OCI-LY7 (cell line): ENCODE data around the gene RAB44. TPM values are rescaled to one million over a fixed set of nuclear protein-coding genes. Genes with fewer than 3 reads are reported as not detected.

Experiments used
- BruUV-seq: library from RNA; stranded (reverse); fragments of 400-500 nt; replicated peaks from 2 replicates; lab custom pipeline; 2021; lab: Mats Ljungman, UMichigan
- CTCF ChIA-PET: fragments of 300-600 bp; sonication (Branson Sonifier 250); formaldehyde crosslinking; loops from one replicate; lab custom pipeline; 2022; ENCODE audit warnings: antibody characterized with exemption; ENCODE audit not compliant: unreplicated experiment; lab: Charles Lee
- POLR2A ChIA-PET: fragments of 300-600 bp; sonication (Branson Sonifier 250); formaldehyde crosslinking; loops from one replicate; lab custom pipeline; 2022; ENCODE audit warnings: antibody characterized with exemption; lab: Charles Lee
- DNase-seq: peaks from one replicate; pipeline ENCODE4 v3.0.0-alpha.2; 2015; ENCODE audit warnings: low spot score
- H2AFZ ChIP-seq: fragments of 200-600 bp; sonication (generic), shearing (Covaris generic); 2 replicates; pipeline ENCODE4 v1.6.1; 2014; ENCODE audit warnings: mild to moderate bottlenecking, antibody characterized with exemption, low read length, moderate library complexity
- H3K27ac ChIP-seq: fragments of 200-600 bp; sonication (generic); 2 replicates; pipeline ENCODE4 v1.5.1; 2014; ENCODE audit warnings: mixed run types, low read depth, mild to moderate bottlenecking, moderate library complexity, low read length, inconsistent platforms; ENCODE audit not compliant: poor library complexity, severe bottlenecking
- H3K36me3 ChIP-seq: fragments of 200-600 bp; sonication (generic); 2 replicates; pipeline ENCODE4 v1.6.1; 2014; ENCODE audit warnings: mild to moderate bottlenecking, antibody characterized with exemption, low read length, moderate library complexity, mixed read lengths; ENCODE audit not compliant: insufficient read depth
- H3K4me1 ChIP-seq: fragments of 200-600 bp; sonication (generic); 2 replicates; pipeline ENCODE4 v1.5.1; 2014; ENCODE audit warnings: mild to moderate bottlenecking, low read length; ENCODE audit not compliant: insufficient read depth, poor library complexity, severe bottlenecking
- H3K4me2 ChIP-seq: fragments of 200-600 bp; sonication (generic); 2 replicates; pipeline ENCODE4 v1.6.1; 2014; ENCODE audit warnings: mild to moderate bottlenecking, low read length
- H3K4me3 ChIP-seq: fragments of 200-600 bp; sonication (generic); 2 replicates; pipeline ENCODE4 v1.5.1; 2014; ENCODE audit warnings: mild to moderate bottlenecking, low read depth, low read length; ENCODE audit not compliant: poor library complexity, severe bottlenecking
- H3K79me2 ChIP-seq: fragments of 200-600 bp; sonication (generic); 2 replicates; pipeline ENCODE4 v1.6.1; 2016; ENCODE audit warnings: low read depth, mild to moderate bottlenecking, low read length, moderate library complexity, mixed read lengths; ENCODE audit not compliant: insufficient read depth
- H3K9me2 ChIP-seq: fragments of 200-600 bp; sonication (generic); 2 replicates; pipeline ENCODE4 v1.6.1; 2016; ENCODE audit warnings: mild to moderate bottlenecking, low read length, mixed read lengths; ENCODE audit not compliant: insufficient read depth
- H3K9me3 ChIP-seq: fragments of 200-600 bp; sonication (generic); 2 replicates; pipeline ENCODE4 v1.6.1; 2014; ENCODE audit warnings: mild to moderate bottlenecking, mixed run types, low read length, mixed read lengths
- H4K20me1 ChIP-seq: fragments of 200-600 bp; sonication (generic); 2 replicates; pipeline ENCODE4 v1.6.1; 2014; ENCODE audit warnings: mild to moderate bottlenecking, antibody characterized with exemption, low read length, moderate library complexity, mixed read lengths; ENCODE audit not compliant: insufficient read depth
- EZH2phosphoT487 ChIP-seq: fragments of 200-600 bp; sonication (generic); IDR thresholded peaks from 2 replicates; pipeline ENCODE4 v1.6.1; 2018; ENCODE audit warnings: low read depth, borderline replicate concordance, mild to moderate bottlenecking, mixed run types, antibody characterized with exemption, low read length, moderate library complexity, mixed read lengths
- intact Hi-C: fragments of 100-400 bp; cut with micrococcal nuclease; formaldehyde crosslinking; loops from one replicate; pipeline ENCODE4 v1.10.0; 2022; ENCODE audit not compliant: unreplicated experiment
- total RNA-seq, 2 experiments: library from RNA; depleted of rRNA in 1 of 2; stranded (reverse); fragments of >200 nt in 1 of 2; shearing (Covaris generic) in 1 of 2; gene quantifications; 2 replicates each; pipeline ENCODE4 v1.2.3, GENCODE V29; 2014 to 2022
- TF ChIP-seq, protein P1 (sequence below): fragments of 200-600 bp; sonication (generic); conservative IDR thresholded peaks from 2 replicates; pipeline ENCODE4 v1.5.1; 2014; ENCODE audit warnings: mild to moderate bottlenecking, antibody characterized with exemption, low read length, moderate library complexity, mixed read lengths

The RAB44 gene
- total RNA-seq, 2 experiments from 2014 or later: 0.09 TPM; not detected in 1

DNA sequence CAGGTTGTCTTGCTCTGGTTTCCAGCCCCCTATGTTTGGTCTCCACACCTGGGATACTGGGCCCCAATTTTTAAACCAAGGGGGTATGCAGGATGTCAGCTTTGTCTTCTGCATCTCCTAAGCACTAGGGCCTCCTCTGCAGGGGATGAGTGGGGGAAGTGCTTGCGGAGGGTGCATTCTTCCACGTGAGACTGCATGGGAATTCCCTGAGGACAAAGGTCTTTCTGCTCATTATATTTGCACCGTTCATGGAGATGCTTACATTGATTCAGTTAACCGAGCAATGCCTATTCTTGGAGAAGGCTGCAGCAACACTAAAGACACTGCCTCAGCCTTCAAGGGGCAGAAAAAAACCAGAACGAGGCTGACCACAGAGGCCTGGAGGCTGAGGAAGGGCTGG is 45.4 kb downstream of the RAB44 start:
- BruUV-seq: no TSS peak
- Histone ChIP-seq H4K20me1 (no peaks in the 10 kb centered on the region; the same call in 1 of the 2 replicates), H3K36me3 (peaks cover 3% of the 10 kb centered on the region; the same call in 1 of the 2 replicates), H3K4me2 (no peak overlapping the region), H3K4me3 (no peak overlapping the region), H2AFZ (no peak overlapping the region), H3K9me2 (no peaks in the 10 kb centered on the region), H3K9me3 (no peaks in the 10 kb centered on the region), H3K79me2 (no peaks in the 10 kb centered on the region), H3K27ac (no peak overlapping the region), H3K4me1 (peaks cover 9% of the 10 kb centered on the region)
- no peak for DNase-seq
- ChIA-PET POLR2A (no interaction called here), CTCF (no interaction called here)
- intact Hi-C loops: no loop called here
- TF ChIP-seq, protein P1, sequence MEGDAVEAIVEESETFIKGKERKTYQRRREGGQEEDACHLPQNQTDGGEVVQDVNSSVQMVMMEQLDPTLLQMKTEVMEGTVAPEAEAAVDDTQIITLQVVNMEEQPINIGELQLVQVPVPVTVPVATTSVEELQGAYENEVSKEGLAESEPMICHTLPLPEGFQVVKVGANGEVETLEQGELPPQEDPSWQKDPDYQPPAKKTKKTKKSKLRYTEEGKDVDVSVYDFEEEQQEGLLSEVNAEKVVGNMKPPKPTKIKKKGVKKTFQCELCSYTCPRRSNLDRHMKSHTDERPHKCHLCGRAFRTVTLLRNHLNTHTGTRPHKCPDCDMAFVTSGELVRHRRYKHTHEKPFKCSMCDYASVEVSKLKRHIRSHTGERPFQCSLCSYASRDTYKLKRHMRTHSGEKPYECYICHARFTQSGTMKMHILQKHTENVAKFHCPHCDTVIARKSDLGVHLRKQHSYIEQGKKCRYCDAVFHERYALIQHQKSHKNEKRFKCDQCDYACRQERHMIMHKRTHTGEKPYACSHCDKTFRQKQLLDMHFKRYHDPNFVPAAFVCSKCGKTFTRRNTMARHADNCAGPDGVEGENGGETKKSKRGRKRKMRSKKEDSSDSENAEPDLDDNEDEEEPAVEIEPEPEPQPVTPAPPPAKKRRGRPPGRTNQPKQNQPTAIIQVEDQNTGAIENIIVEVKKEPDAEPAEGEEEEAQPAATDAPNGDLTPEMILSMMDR: no peak
- TF ChIP-seq EZH2phosphoT487: no peak

DNA sequence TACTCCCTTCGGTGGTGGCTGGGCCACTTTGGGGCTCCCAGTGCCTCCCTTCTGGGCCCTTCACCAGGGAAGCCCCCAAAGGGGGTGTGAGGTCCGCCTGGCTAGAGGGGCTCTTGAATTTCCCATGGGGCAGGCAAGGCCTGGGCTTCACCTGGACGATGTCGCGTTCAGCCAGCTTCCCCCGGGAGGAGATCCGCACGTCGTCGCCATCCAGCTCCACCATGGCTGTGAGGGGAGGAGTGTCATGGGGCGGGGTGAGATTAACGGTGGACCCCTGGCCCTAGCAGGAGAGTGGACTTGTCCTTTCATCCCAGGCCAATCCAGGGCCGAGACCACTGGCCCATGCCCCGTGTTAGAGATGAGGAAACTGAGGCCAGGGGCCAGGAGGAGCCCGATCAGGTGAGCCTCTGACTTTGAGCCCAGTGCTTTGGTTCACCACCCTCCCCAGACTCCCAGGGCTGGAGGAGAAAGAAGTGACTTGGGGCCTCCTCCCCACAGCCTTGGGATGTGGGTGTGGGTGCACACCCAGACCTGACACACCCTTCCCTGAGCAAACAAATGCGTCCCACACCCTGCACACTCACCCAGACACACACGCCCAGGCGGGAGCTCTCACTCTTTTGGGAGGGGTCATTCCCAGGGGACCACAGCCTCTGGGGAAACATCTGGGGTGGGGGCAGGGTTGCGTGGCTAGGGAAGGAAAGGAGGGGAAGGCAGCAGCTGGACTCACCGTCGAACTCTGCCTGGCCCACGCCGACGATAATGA is 46.1 kb downstream of the RAB44 start:
- POLR2A ChIA-PET: interaction anchor here (1.3 kb wide), 1 partner anchor 13 kb away, joined by 3 read pairs; no protein-coding TSS in a partner anchor

More for the DNA sequence above, 46.1 kb downstream of the RAB44 start:
- no peaks in the 10 kb centered on the region for H3K9me2 ChIP-seq
- no peak overlapping the region for H3K4me2 ChIP-seq
- H3K36me3 ChIP-seq: peaks cover 10% of the 10 kb centered on the region
- intact Hi-C loops: no loop called here
- CTCF ChIA-PET: no interaction called here
- H3K27ac ChIP-seq: no peak overlapping the region
- no peak overlapping the region for H3K4me3 ChIP-seq
- no TSS peak for BruUV-seq
- H3K4me1 ChIP-seq: peaks cover 9% of the 10 kb centered on the region
- no peak overlapping the region for H2AFZ ChIP-seq
- H4K20me1 ChIP-seq: no peaks in the 10 kb centered on the region; the same call in 1 of the 2 replicates
- peaks cover 2% of the 10 kb centered on the region; the same call in 1 of the 2 replicates for H3K9me3 ChIP-seq
- no peaks in the 10 kb centered on the region for H3K79me2 ChIP-seq
- TF ChIP-seq, protein P1: no peak
- TF ChIP-seq EZH2phosphoT487: no peak
- DNase-seq: no peak
